CD14-positive monocyte (primary cell): Measurements from ENCODE around the gene SMIM22. TPM values are rescaled to one million over a fixed set of nuclear protein-coding genes. Genes with fewer than 3 reads are reported as not detected.

Experiments
- DNase-seq, 3 donors: peaks; one replicate each; pipeline ENCODE4 v3.0.0-alpha.2; 2011 to 2022
- H2AFZ ChIP-seq: 2 replicates; pipeline ENCODE4 v1.6.0; 2012; ENCODE audit warnings: mild to moderate bottlenecking, low read depth, low read length, inconsistent platforms; ENCODE audit not compliant: insufficient read depth, poor library complexity, severe bottlenecking
- H3K27ac ChIP-seq, 2 donors: 1 replicate in 1 of 2; 2 replicates in 1 of 2; pipeline ENCODE4 v1.5.1; 2012 to 2013; ENCODE audit warnings: low read length in 2 of 2, control low read depth in 1 of 2, inconsistent platforms in 1 of 2, low read depth in 1 of 2, mild to moderate bottlenecking in 1 of 2
- H3K27me3 ChIP-seq, 2 donors: one replicate each; pipeline versions ENCODE4 v1.6.0 to v1.6.1; 2011 to 2013; ENCODE audit warnings: low read length in 2 of 2; ENCODE audit not compliant: control insufficient read depth in 2 of 2, insufficient read depth in 2 of 2
- H3K36me3 ChIP-seq, 2 donors: replicated peaks in 1 of 2; 1 replicate in 1 of 2; 2 replicates in 1 of 2; pipeline versions ENCODE4 v1.5.1 to v1.6.1; 2012 to 2013; ENCODE audit warnings: low read length in 2 of 2, control low read depth in 1 of 2, inconsistent platforms in 1 of 2, mild to moderate bottlenecking in 1 of 2; ENCODE audit not compliant: insufficient read depth in 2 of 2, control insufficient read depth in 1 of 2
- H3K4me1 ChIP-seq, 2 donors: 1 replicate in 1 of 2; 2 replicates in 1 of 2; pipeline versions ENCODE4 v1.5.1 to v1.6.1; 2012 to 2013; ENCODE audit warnings: low read length in 2 of 2, control low read depth in 1 of 2, inconsistent platforms in 1 of 2, mild to moderate bottlenecking in 1 of 2, moderate library complexity in 1 of 2; ENCODE audit not compliant: insufficient read depth in 2 of 2, control insufficient read depth in 1 of 2
- H3K4me2 ChIP-seq: replicated peaks from 2 replicates; pipeline ENCODE3; 2012; ENCODE audit warnings: low read length, moderate library complexity, mild to moderate bottlenecking; ENCODE audit not compliant: poor library complexity, severe bottlenecking; ENCODE audit errors: extremely low read depth
- H3K4me3 ChIP-seq, 3 experiments: fragments of 200-600 bp in 1 of 3; sonication (generic) in 1 of 3; replicated peaks in 1 of 3; 1 replicate in 2 of 3; 2 replicates in 1 of 3; pipeline ENCODE4 v1.5.1; 2011 to 2013; ENCODE audit warnings: low read length in 3 of 3, mild to moderate bottlenecking in 3 of 3, control low read depth in 2 of 3, low read depth in 2 of 3, inconsistent platforms in 1 of 3, moderate library complexity in 1 of 3
- H3K79me2 ChIP-seq: 2 replicates; pipeline ENCODE4 v1.6.0; 2012; ENCODE audit warnings: mild to moderate bottlenecking, control low read depth, inconsistent platforms, low read length, moderate library complexity; ENCODE audit not compliant: insufficient read depth
- H3K9ac ChIP-seq: 2 replicates; pipeline ENCODE4 v1.6.0; 2017; ENCODE audit warnings: low read length, mild to moderate bottlenecking; ENCODE audit not compliant: insufficient read depth, poor library complexity, severe bottlenecking
- H3K9me3 ChIP-seq, 2 donors: replicated peaks in 1 of 2; 1 replicate in 1 of 2; 2 replicates in 1 of 2; pipeline versions ENCODE4 v1.5.1 to v1.6.1; 2012 to 2013; ENCODE audit warnings: low read length in 2 of 2, control low read depth in 1 of 2; ENCODE audit not compliant: control insufficient read depth in 1 of 2, insufficient read depth in 1 of 2
- H4K20me1 ChIP-seq: 2 replicates; pipeline ENCODE4 v1.6.0; 2012; ENCODE audit warnings: mild to moderate bottlenecking, low read length, control low read depth, moderate library complexity; ENCODE audit not compliant: insufficient read depth
- H3K27ac Mint-ChIP-seq, 7 donors: one replicate each; pipeline ENCODE4 v1.8.0; 2020; ENCODE audit warnings: mild to moderate bottlenecking in 7 of 7, mixed read lengths in 7 of 7, moderate library complexity in 6 of 7, inconsistent platforms in 2 of 7
- H3K27me3 Mint-ChIP-seq, 3 donors: one replicate each; pipeline ENCODE4 v1.8.0; 2021 to 2022; ENCODE audit warnings: low read depth in 3 of 3, mild to moderate bottlenecking in 3 of 3, mixed read lengths in 3 of 3, moderate library complexity in 3 of 3, inconsistent platforms in 1 of 3
- H3K36me3 Mint-ChIP-seq, 2 donors: one replicate each; pipeline ENCODE4 v1.8.0; 2020; ENCODE audit warnings: mixed read lengths in 2 of 2, inconsistent platforms in 1 of 2, mild to moderate bottlenecking in 1 of 2
- H3K4me1 Mint-ChIP-seq: one replicate; pipeline ENCODE4 v1.8.0; 2020; ENCODE audit warnings: mild to moderate bottlenecking, mixed read lengths
- H3K4me3 Mint-ChIP-seq, 2 donors: one replicate each; pipeline ENCODE4 v1.8.0; 2020; ENCODE audit warnings: mild to moderate bottlenecking in 2 of 2, mixed read lengths in 2 of 2, moderate library complexity in 1 of 2
- H3K9me3 Mint-ChIP-seq, 7 donors: one replicate each; pipeline ENCODE4 v1.8.0; 2020 to 2022; ENCODE audit warnings: mixed read lengths in 7 of 7, mild to moderate bottlenecking in 6 of 7, moderate library complexity in 6 of 7, inconsistent platforms in 2 of 7
- WGBS: methylation state at CpG from one replicate; pipeline ENCODE4 v1.1.5; 2013; ENCODE audit warnings: missing lambda C conversion rate; ENCODE audit not compliant: insufficient coverage; 5-methylcytosine and 5-hydroxymethylcytosine counted together
- intact Hi-C, 2 donors: fragments of 100-400 bp; cut with micrococcal nuclease; formaldehyde crosslinking; loops; one replicate each; pipeline versions ENCODE4 v1.15.0 to v1.15.1; 2023
- polyA plus RNA-seq, 3 donors: library from polyadenylated mRNA; depleted of rRNA in 1 of 3; unstranded in 2 of 3; stranded (reverse) in 1 of 3; fragments of 300-500 nt in 2 of 3; fragments of >200 nt in 1 of 3; fragmentation: Illumina TruSeq in 2 of 3; gene quantifications; 1 replicate in 2 of 3; 2 replicates in 1 of 3; pipeline ENCODE4 v1.2.3, GENCODE V29; 2012 to 2021
- small RNA-seq: library from RNA; depleted of rRNA; stranded (forward); fragments of <200 nt; gene quantifications from one replicate; pipeline ENCODE3, GENCODE V24; 2012; ENCODE audit warnings: low read depth; ENCODE audit not compliant: insufficient read length
- TF ChIP-seq, protein P1 (sequence below): fragments of 200-600 bp; IDR thresholded peaks from one replicate; pipeline ENCODE4 v1.8.0; 2022; ENCODE audit warnings: antibody characterized with exemption, mild to moderate bottlenecking

The SMIM22 gene
- polyA plus RNA-seq, 3 donors = not detected

GRCh38 chr16:4840984-4841383 is 45.8 kb downstream of the SMIM22 start:
- H3K36me3 ChIP-seq = peaks cover 82 to 94% of the 10 kb centered on the region in 2 donors

More at GRCh38 chr16:4840984-4841383, 45.8 kb downstream of the SMIM22 start:
- Histone ChIP-seq H4K20me1 (peaks cover 54% of the 10 kb centered on the region), H2AFZ (no peak overlapping the region), H3K9me3 (no peaks in the 10 kb centered on the region), H3K9ac (no peak overlapping the region), H3K4me3 (no peak overlapping the region), H3K27me3 (no peaks in the 10 kb centered on the region), H3K4me1 (peaks cover 6 to 8% of the 10 kb centered on the region in 2 donors), H3K79me2 (peaks cover 62% of the 10 kb centered on the region), H3K27ac (peak overlapping the region in 1 of 2 donors; percentile 13), H3K4me2 (no peak overlapping the region)
- intact Hi-C loops = loop anchor here in 1 of 2 donors (10.0 kb wide), 1 partner anchor 114 kb away; the partner anchor contains the start of gene SEC14L5
- Mint-ChIP-seq H3K9me3 (no peaks in the 10 kb centered on the region), H3K4me1 (peaks cover 8% of the 10 kb centered on the region), H3K27ac (peak overlapping the region in 2 of 7 donors; percentile 22 to 49), H3K36me3 (peaks cover 81 to 93% of the 10 kb centered on the region in 2 donors), H3K27me3 (peaks cover 0 to 1% (median 0%) of the 10 kb centered on the region in 3 donors), H3K4me3 (no peak overlapping the region)
- 75% methylated on average over 4 of the region's 5 CpGs for WGBS
- TF ChIP-seq, protein P1, sequence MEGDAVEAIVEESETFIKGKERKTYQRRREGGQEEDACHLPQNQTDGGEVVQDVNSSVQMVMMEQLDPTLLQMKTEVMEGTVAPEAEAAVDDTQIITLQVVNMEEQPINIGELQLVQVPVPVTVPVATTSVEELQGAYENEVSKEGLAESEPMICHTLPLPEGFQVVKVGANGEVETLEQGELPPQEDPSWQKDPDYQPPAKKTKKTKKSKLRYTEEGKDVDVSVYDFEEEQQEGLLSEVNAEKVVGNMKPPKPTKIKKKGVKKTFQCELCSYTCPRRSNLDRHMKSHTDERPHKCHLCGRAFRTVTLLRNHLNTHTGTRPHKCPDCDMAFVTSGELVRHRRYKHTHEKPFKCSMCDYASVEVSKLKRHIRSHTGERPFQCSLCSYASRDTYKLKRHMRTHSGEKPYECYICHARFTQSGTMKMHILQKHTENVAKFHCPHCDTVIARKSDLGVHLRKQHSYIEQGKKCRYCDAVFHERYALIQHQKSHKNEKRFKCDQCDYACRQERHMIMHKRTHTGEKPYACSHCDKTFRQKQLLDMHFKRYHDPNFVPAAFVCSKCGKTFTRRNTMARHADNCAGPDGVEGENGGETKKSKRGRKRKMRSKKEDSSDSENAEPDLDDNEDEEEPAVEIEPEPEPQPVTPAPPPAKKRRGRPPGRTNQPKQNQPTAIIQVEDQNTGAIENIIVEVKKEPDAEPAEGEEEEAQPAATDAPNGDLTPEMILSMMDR = no peak
- DNase-seq = no peak

Small RNA genes lying within 50 kb of the gene (small RNA-seq; reads per million reads assigned to genes)
- gene RF00017 = not detected

Other genes starting within 250 kb of the SMIM22 start
- gene C16orf96, start 239.0 kb upstream of the SMIM22 start, polyA plus RNA-seq = under 1 TPM in 1 of 3 donors, not detected in 2; 0.13 TPM
- 10 to 100 TPM in 1 of 3 donors, 1 to 10 TPM in 2; 2.2 to 19.2 (median 2.8) TPM for gene UBALD1, start 180.5 kb upstream of the SMIM22 start, polyA plus RNA-seq
- 10 to 100 TPM in 1 of 3 donors, 1 to 10 TPM in 2; 3.7 to 48.2 (median 4.7) TPM for gene MGRN1, start 170.5 kb upstream of the SMIM22 start, polyA plus RNA-seq
- gene NUDT16L1, start 101.8 kb upstream of the SMIM22 start, polyA plus RNA-seq = 10 to 100 TPM; 40.0 to 62.7 (median 41.1) TPM
- gene ANKS3, start 61.1 kb upstream of the SMIM22 start, polyA plus RNA-seq = 10 to 100 TPM in 1 of 3 donors, under 1 TPM in 2; 0.59 to 13.7 (median 0.95) TPM
- under 1 TPM in 2 of 3 donors, not detected in 1; 0.04 to 0.36 TPM for gene DNAAF8, start 60.8 kb upstream of the SMIM22 start, polyA plus RNA-seq
- gene ZNF500, start 28.2 kb upstream of the SMIM22 start, polyA plus RNA-seq = 1 to 10 TPM; 2.4 to 5.6 (median 5.2) TPM
- not detected for gene SEPTIN12, start 7.0 kb upstream of the SMIM22 start, polyA plus RNA-seq
- 100 to 1,000 TPM in 1 of 3 donors, 10 to 100 TPM in 2; 40.9 to 126 (median 54.4) TPM for gene ROGDI, start 7.3 kb downstream of the SMIM22 start, polyA plus RNA-seq
- 10 to 100 TPM; 34.2 to 41.9 (median 39.3) TPM for gene GLYR1, start 51.9 kb downstream of the SMIM22 start, polyA plus RNA-seq
- gene UBN1, start 52.1 kb downstream of the SMIM22 start, polyA plus RNA-seq = 10 to 100 TPM in 1 of 3 donors, 1 to 10 TPM in 2; 5.3 to 24.5 (median 7.3) TPM
- under 1 TPM in 1 of 3 donors, not detected in 2; 0.02 TPM for gene PPL, start 141.8 kb downstream of the SMIM22 start, polyA plus RNA-seq
- gene SEC14L5, start 163.0 kb downstream of the SMIM22 start, polyA plus RNA-seq = under 1 TPM in 1 of 3 donors, not detected in 2; 0.03 TPM
- gene NAGPA, start 238.6 kb downstream of the SMIM22 start, polyA plus RNA-seq = 10 to 100 TPM; 44.1 to 51.5 (median 44.9) TPM